Stimulated activated CD4-positive, alpha-beta T cell treated with anti-CD3 and anti-CD28 coated beads, Interleukin-12 subunit alpha, Interleukin-12 subunit beta, amount 100 ng/mL, for 24 hours (primary cell): ENCODE results near the gene SERPINA3.

Experiments used
- DNase-seq, 2 experiments: peaks; one replicate each; pipeline ENCODE4 v3.0.0-alpha.2; 2020; ENCODE audit warnings: low read depth in 2 of 2

The SERPINA3 gene

GRCh38 chr14:94655169-94655710 lies 43.0 kb downstream of the SERPINA3 start:
- DNase-seq = no peak

DNA sequence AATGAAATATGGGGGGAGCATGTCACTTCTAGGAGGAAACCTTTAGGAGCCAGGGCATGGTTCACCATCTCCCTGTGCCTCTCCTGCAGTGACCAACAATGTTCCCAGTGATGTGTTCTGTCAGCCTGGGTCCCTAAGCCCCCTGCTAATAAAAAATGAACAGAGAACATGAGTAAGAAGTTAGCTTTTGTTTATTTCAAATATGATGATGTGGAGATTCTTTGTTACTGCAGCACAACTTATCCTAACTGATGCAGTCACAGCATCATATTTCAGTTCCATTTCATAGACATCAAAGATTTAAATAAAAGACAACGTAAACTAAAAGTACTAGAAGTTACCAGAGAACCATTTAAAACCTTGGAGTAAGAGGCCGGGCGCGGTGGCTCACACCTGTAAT lies 43.9 kb downstream of the SERPINA3 start:
- no peak for DNase-seq

DNA sequence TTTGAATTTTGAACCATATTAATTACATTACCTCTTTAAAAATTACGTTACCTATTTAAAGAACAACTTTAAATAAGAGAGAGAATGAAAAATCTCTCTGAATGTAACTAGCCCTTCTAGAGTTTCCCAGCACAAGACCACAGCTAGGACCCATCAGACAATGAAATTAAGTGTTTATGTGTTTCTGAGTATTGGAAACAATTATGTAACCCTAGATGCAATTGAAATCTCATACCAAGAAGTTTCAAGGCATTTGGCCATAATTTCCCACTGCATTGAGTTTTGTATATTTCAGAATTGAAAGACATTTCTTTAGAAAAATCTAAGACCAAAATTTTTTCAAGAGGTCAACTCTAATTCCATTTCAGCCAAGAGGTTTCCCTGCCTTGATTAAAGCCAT lies 47.1 kb downstream of the SERPINA3 start:
- no peak for DNase-seq

DNA sequence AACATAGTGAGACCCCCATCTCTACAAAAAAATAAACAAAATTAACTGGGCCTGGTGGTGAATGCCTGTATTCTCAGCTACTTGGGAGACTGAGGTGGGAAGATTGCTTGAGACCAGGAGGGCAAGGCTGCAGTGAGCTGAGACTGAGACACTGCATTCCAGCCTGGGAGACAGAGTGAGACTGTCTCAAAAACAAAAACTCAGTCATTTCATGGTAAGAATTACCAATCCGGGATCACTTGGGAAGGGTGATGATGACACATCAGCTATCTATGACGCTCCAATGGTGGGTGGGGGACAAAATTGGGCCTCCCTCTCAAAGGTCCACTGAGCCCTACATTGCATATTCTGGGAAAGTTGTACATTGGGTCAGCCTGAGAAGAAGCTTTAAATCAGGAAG lies 47.7 kb downstream of the SERPINA3 start:
- no peak for DNase-seq

GRCh38 chr14:94660306-94660946 lies 48.2 kb downstream of the SERPINA3 start:
- DNase-seq = no peak

GRCh38 chr14:94663538-94663937 lies 51.3 kb downstream of the SERPINA3 start:
- no peak for DNase-seq

- DNase-seq = no peak
Observed at GRCh38 chr14:94663965-94664704, 51.9 kb downstream of the SERPINA3 start.

DNA sequence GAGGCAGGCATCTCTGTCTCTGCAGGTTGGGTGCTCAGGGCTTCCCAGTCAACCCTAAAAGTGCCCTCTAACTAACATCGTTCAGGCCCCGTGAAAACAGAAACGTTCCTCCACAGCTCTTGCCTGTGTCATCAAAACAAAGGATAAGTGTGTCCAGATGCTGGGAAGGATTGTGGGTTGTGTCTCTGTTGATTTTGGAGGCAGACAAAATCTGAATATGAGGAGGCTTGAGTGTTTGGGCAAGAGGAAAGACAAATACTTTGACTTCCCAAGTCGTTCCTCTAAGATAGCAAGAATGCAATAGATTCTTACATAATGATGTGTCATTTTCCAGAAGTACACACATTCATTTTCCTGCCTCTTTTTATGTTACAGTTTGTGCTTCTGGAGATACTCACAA lies 52.9 kb downstream of the SERPINA3 start:
- no peak for DNase-seq

DNA sequence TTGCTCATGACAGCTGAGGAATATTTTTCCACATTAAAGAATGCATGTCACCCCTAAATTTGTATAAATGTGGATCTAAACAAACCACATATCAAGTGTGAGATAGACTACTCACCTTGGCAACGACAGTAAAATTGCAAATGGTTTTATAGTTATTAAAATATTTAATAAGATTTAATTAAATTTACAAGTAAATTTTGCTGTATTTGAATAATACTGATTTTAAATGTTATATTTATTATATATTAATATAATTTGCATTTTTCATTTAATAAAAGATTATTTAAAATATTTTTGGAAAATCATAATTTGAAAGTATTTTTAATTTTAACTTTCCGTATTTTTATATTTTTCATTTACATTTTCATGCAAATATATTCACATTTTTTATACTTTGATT lies 53.4 kb downstream of the SERPINA3 start:
- no peak for DNase-seq

- no peak for DNase-seq
Observed at GRCh38 chr14:94670692-94671285, 58.6 kb downstream of the SERPINA3 start.

- DNase-seq = no peak
Observed at GRCh38 chr14:94671870-94672444, 59.8 kb downstream of the SERPINA3 start.

DNA sequence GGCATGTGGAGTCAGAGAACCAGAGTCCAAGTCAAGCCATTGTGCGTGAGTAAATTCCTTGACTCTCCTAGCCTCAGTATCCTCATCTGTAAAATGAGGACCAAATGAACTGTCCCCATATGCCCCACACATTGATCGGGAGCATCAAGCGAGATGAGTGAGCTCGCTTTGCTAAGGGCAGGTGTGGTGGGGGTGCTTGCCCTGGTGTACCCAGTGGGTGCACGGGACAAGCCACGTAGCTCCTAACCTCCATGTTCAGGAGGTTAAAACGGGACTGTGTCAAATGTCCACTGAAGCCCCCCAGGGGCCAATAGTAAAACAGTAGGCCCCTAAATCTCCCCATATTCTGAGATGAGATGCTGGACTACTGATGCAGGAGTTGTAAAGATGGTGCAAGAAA lies 60.9 kb downstream of the SERPINA3 start:
- DNase-seq = no peak
